Muscle of leg (tissue), 11 donors: ENCODE data around the gene NDFIP2. TPM values are rescaled to one million over a fixed set of nuclear protein-coding genes. Genes with fewer than 3 reads are reported as not detected.

ENCODE experiments used
- DNase-seq: peaks from one replicate; pipeline ENCODE4 v3.0.0; 2013
- H3K27ac ChIP-seq: one replicate; pipeline ENCODE4 v1.5.1; 2013; ENCODE audit warnings: mild to moderate bottlenecking, low read length, control low read depth
- H3K27me3 ChIP-seq: one replicate; pipeline ENCODE4 v1.6.1; 2013; ENCODE audit warnings: low read length; ENCODE audit not compliant: control insufficient read depth, insufficient read depth
- H3K36me3 ChIP-seq: one replicate; pipeline ENCODE4 v1.6.1; 2013; ENCODE audit warnings: low read length; ENCODE audit not compliant: control insufficient read depth, insufficient read depth
- H3K4me1 ChIP-seq: one replicate; pipeline ENCODE4 v1.6.1; 2013; ENCODE audit warnings: low read length; ENCODE audit not compliant: control insufficient read depth, insufficient read depth
- H3K4me3 ChIP-seq: one replicate; pipeline ENCODE4 v1.5.1; 2013; ENCODE audit warnings: low read length, control low read depth
- H3K9me3 ChIP-seq: replicated peaks from 2 replicates; pipeline ENCODE4 v1.6.1; 2013; ENCODE audit warnings: low read depth, low read length; ENCODE audit not compliant: control insufficient read depth
- WGBS: methylation state at CpG from one replicate; pipeline ENCODE4 v1.1.5; 2013; ENCODE audit warnings: missing lambda C conversion rate; ENCODE audit not compliant: insufficient coverage; 5-methylcytosine and 5-hydroxymethylcytosine counted together
- polyA plus RNA-seq, 8 donors: library from polyadenylated mRNA; unstranded; fragments of 120-200 nt; gene quantifications; one replicate each; pipeline versions ENCODE4 v1.2.1 to v1.2.3, GENCODE V29; 2013; ENCODE audit warnings: inconsistent platforms in 1 of 8, low replicate concordance in 1 of 8; ENCODE audit not compliant: insufficient read length in 8 of 8, insufficient read depth in 1 of 8
- total RNA-seq: library from RNA; stranded (reverse); fragments of 120-200 nt; gene quantifications from one replicate; pipeline ENCODE4 v1.2.4, GENCODE V29; 2013

The NDFIP2 gene
- total and polyA plus RNA-seq, 9 donors: 19.2 to 31.4 (median 22.4) TPM

GRCh38 chr13:79457390-79457789, 23.6 kb upstream of the NDFIP2 start:
- Histone ChIP-seq H3K36me3 (no peaks in the 10 kb centered on the region), H3K4me3 (no peak overlapping the region), H3K4me1 (no peaks in the 10 kb centered on the region), H3K27ac (no peak overlapping the region), H3K27me3 (no peaks in the 10 kb centered on the region), H3K9me3 (no peaks in the 10 kb centered on the region)
- DNase-seq: no peak
- no CpG with 5 or more reads among the region's 1 CpG for WGBS

- Histone ChIP-seq H3K4me1 (no peaks in the 10 kb centered on the region), H3K36me3 (no peaks in the 10 kb centered on the region), H3K9me3 (no peaks in the 10 kb centered on the region), H3K27ac (no peak overlapping the region), H3K27me3 (no peaks in the 10 kb centered on the region), H3K4me3 (no peak overlapping the region)
- WGBS: no CpG with 5 or more reads among the region's 2 CpGs
- DNase-seq: no peak
These were observed 23.0 kb upstream of the NDFIP2 start for GRCh38 chr13:79457948-79458347.

- Histone ChIP-seq H3K9me3 (no peaks in the 10 kb centered on the region), H3K4me1 (no peaks in the 10 kb centered on the region), H3K36me3 (no peaks in the 10 kb centered on the region), H3K27me3 (no peaks in the 10 kb centered on the region), H3K4me3 (no peak overlapping the region), H3K27ac (no peak overlapping the region)
- DNase-seq: no peak
- no CpG with 5 or more reads among the region's 2 CpGs for WGBS
These were observed 22.5 kb upstream of the NDFIP2 start for GRCh38 chr13:79458436-79458835.

DNA sequence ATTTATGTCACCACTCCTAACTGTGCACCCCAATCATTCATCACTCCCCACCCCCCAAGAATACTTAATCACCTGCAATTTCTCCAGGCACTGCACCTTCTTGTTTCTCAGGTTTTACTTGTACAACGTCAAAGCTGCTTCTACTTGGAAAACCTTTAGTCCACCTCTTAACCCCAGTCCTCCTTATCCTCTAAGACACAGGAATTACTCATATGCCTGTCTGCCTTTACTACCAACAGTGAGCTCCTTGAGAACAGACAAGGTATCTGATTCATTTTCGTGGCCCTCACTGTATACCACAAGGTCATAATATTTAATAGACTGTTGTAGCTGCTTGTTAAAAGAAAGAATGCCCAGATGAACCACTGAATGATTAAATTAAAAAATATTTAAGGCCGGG, 21.0 kb upstream of the NDFIP2 start:
- Histone ChIP-seq H3K9me3 (no peaks in the 10 kb centered on the region), H3K4me1 (no peaks in the 10 kb centered on the region), H3K4me3 (no peak overlapping the region), H3K27ac (no peak overlapping the region), H3K27me3 (no peaks in the 10 kb centered on the region), H3K36me3 (no peaks in the 10 kb centered on the region)
- 71% methylated on average over 1 of the region's 3 CpGs for WGBS
- DNase-seq: no peak

DNA sequence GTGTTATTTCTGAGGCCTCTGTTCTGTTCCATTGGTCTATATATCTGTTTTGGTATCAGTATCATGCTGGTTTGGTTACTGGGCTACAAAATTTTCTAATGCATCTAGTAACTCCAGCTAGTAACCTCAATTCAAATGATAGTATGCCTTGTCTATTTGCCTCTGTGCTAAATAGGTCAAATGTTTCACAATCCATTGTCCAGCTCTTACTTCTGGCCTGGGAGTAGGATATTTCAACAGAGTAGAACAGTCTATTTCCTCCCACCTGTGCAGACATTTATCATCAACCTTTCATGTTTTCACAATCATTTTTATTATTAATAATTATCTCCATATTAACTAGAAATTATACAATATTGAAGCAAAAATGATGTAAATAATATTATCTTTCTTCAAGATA, 18.1 kb upstream of the NDFIP2 start:
- no peak overlapping the region for H3K27ac ChIP-seq
- H3K27me3 ChIP-seq: no peaks in the 10 kb centered on the region
- no peaks in the 10 kb centered on the region for H3K9me3 ChIP-seq
- DNase-seq: no peak
- no peak overlapping the region for H3K4me3 ChIP-seq
- no peaks in the 10 kb centered on the region for H3K4me1 ChIP-seq
- H3K36me3 ChIP-seq: no peaks in the 10 kb centered on the region

- Histone ChIP-seq H3K4me3 (no peak overlapping the region), H3K27ac (no peak overlapping the region), H3K4me1 (no peaks in the 10 kb centered on the region), H3K36me3 (no peaks in the 10 kb centered on the region), H3K9me3 (no peaks in the 10 kb centered on the region), H3K27me3 (no peaks in the 10 kb centered on the region)
- DNase-seq: no peak
- no CpG with 5 or more reads among the region's 1 CpG for WGBS
These were observed 17.4 kb upstream of the NDFIP2 start for GRCh38 chr13:79463604-79464003.

- H3K27me3 ChIP-seq: no peaks in the 10 kb centered on the region
- no peaks in the 10 kb centered on the region for H3K4me1 ChIP-seq
- H3K4me3 ChIP-seq: no peak overlapping the region
- WGBS: no CpG with 5 or more reads among the region's 2 CpGs
- H3K36me3 ChIP-seq: no peaks in the 10 kb centered on the region
- no peak for DNase-seq
- H3K27ac ChIP-seq: no peak overlapping the region
- no peaks in the 10 kb centered on the region for H3K9me3 ChIP-seq
These were observed 14.1 kb upstream of the NDFIP2 start for GRCh38 chr13:79466872-79467271.

- Histone ChIP-seq H3K27me3 (no peaks in the 10 kb centered on the region), H3K9me3 (no peaks in the 10 kb centered on the region), H3K27ac (no peak overlapping the region), H3K4me3 (no peak overlapping the region), H3K36me3 (no peaks in the 10 kb centered on the region), H3K4me1 (no peaks in the 10 kb centered on the region)
- no CpG with 5 or more reads among the region's 1 CpG for WGBS
- DNase-seq: no peak
These were observed 12.6 kb upstream of the NDFIP2 start for GRCh38 chr13:79468402-79468801.

GRCh38 chr13:79468819-79469218, 12.1 kb upstream of the NDFIP2 start:
- H3K36me3 ChIP-seq: no peaks in the 10 kb centered on the region
- no CpG with 5 or more reads among the region's 3 CpGs for WGBS
- no peak for DNase-seq
- H3K27me3 ChIP-seq: no peaks in the 10 kb centered on the region
- no peaks in the 10 kb centered on the region for H3K4me1 ChIP-seq
- no peak overlapping the region for H3K4me3 ChIP-seq
- H3K9me3 ChIP-seq: no peaks in the 10 kb centered on the region
- no peak overlapping the region for H3K27ac ChIP-seq

DNA sequence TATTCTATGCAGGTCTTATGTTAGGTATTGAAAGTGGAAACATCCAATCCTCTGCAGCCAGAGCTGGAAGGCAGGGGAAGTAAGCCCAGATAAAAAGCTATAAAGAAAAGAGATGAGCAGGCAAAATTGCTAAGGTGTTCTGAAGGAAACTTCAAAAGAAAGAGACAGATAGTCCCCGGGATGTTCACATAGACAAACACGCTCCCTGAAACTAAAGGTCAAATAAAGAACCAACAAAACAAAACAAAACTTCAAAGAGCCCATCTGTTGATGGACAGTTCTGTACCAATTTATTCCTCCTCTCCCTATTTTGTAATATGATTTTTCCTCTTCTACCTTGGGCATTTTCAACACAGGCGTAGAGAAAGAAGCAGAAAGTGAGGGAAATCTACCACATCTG, 11.3 kb upstream of the NDFIP2 start:
- no peak overlapping the region for H3K27ac ChIP-seq
- no CpG with 5 or more reads among the region's 3 CpGs for WGBS
- DNase-seq: no peak
- no peaks in the 10 kb centered on the region for H3K36me3 ChIP-seq
- no peak overlapping the region for H3K4me3 ChIP-seq
- H3K27me3 ChIP-seq: no peaks in the 10 kb centered on the region
- H3K4me1 ChIP-seq: no peaks in the 10 kb centered on the region
- no peaks in the 10 kb centered on the region for H3K9me3 ChIP-seq

- H3K27me3 ChIP-seq: no peaks in the 10 kb centered on the region
- no peak for DNase-seq
- no peaks in the 10 kb centered on the region for H3K36me3 ChIP-seq
- H3K27ac ChIP-seq: no peak overlapping the region
- no CpG with 5 or more reads among the region's 2 CpGs for WGBS
- no peaks in the 10 kb centered on the region for H3K4me1 ChIP-seq
- no peak overlapping the region for H3K4me3 ChIP-seq
- no peaks in the 10 kb centered on the region for H3K9me3 ChIP-seq
These were observed 10.3 kb upstream of the NDFIP2 start for GRCh38 chr13:79470666-79471065.
